D721Med (cell line): Measurements from ENCODE around the gene CROCC.

ENCODE experiments used
- DNase-seq: peaks from one replicate; pipeline ENCODE4 v3.0.0; 2011; ENCODE audit warnings: low spot score; ENCODE audit not compliant: insufficient read length
- FAIRE-seq: peaks from 2 replicates; lab custom pipeline; 2011; peaks lifted over from hg19 to GRCh38; lab: Jason Lieb, UNC
- TF ChIP-seq, protein P1 (sequence below): IDR thresholded peaks from 2 replicates; pipeline ENCODE4 v1.5.1; 2012; ENCODE audit warnings: mild to moderate bottlenecking, control low read depth; ENCODE audit not compliant: insufficient read depth; ENCODE audit errors: missing control alignments

CROCC gene

DNA sequence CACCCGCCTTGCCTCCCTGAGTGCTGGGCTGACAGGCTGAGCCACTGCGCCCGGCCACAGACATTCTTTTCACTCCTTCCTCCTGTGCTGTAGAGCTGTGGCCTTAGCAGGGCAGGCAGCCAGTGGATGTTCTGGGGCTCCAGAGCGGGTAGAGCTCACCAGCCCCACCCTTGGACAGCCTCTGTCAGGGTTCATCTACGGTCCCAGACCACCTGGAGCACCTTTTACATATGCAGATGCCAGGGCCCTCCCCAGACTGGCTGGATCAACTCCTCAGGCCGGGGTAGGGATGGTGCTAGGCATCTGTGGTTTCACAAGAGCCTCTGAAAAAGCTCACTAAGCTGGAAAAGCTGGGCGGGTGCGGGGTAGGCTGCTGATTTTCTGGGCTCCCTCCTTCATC, 85.4 kb downstream of the CROCC start:
- TF ChIP-seq, protein P1, sequence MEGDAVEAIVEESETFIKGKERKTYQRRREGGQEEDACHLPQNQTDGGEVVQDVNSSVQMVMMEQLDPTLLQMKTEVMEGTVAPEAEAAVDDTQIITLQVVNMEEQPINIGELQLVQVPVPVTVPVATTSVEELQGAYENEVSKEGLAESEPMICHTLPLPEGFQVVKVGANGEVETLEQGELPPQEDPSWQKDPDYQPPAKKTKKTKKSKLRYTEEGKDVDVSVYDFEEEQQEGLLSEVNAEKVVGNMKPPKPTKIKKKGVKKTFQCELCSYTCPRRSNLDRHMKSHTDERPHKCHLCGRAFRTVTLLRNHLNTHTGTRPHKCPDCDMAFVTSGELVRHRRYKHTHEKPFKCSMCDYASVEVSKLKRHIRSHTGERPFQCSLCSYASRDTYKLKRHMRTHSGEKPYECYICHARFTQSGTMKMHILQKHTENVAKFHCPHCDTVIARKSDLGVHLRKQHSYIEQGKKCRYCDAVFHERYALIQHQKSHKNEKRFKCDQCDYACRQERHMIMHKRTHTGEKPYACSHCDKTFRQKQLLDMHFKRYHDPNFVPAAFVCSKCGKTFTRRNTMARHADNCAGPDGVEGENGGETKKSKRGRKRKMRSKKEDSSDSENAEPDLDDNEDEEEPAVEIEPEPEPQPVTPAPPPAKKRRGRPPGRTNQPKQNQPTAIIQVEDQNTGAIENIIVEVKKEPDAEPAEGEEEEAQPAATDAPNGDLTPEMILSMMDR: no peak
- FAIRE-seq (no peak), DNase-seq (no peak)

DNA sequence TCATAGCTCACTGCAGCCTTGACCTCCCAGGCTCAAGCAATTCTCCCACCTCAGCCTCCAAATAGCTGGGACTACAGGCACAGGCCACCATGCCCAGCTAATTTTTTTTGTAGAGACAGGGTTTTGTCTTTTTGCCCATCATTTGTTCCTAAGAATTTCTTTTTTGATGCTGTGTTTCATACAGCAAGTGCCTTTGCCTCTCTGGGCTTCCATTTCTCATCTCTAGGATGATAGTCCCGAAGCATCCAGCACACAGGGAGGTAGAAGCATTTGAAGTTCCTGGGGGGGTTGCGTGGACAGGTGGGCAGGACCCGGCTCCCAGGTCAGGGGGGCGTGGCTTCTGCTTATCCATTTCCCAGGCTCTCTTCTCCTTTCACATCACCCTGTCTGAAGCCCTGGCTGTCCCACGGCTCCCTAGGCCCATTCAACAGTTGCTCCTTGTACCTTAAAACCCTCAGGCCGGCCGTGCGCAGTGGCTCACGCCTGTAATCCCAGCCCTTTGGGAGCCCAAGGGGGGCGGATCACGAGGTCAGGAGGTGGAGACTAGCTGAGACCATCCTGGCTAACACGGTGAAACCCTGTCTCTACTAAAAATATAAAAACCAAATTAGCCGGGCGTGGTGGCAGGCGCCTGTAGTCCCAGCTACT, 86.6 kb downstream of the CROCC start:
- TF ChIP-seq, protein P1: no peak
- no peak for FAIRE-seq
- DNase-seq: no peak

DNA sequence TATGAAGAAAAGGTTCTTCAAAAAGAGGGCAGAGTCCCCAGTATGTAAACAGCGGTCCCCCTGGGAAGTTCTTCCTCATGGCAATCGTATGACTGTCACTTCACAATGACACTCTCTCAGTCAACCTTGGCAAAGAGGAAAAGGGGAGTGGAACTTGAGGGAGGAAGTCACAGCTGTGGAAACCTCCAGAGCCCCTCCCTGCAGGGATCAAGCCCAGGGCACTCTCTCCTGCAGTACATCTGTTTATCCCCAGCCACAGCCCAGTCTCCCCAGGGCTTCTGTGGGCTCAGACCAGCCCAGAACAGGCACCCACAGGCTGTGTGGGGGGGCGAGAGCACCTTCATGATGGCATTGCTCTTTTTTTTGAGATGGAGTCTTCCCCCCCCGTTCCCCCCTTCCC, 88.0 kb downstream of the CROCC start:
- DNase-seq (no peak), FAIRE-seq (no peak)
- TF ChIP-seq, protein P1: no peak

DNA sequence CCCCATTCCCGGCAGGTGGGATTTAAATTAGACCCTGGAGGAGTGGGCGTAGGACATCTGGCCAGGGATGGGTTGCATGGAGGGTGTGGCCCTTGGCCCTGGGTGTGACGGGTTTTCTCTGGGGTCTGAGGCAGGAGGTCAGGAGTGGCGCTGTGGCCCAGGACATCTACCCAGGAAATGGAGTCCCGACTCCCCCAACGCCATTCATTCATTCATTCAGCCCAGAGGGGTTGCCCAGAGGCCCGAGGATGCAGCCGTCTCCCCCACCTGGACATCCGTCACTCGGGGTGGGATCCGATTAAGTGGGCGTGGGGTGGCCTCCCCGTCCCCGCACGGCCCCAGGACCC, 89.3 kb downstream of the CROCC start:
- no peak for FAIRE-seq
- TF ChIP-seq, protein P1: no peak
- DNase-seq: no peak

DNA sequence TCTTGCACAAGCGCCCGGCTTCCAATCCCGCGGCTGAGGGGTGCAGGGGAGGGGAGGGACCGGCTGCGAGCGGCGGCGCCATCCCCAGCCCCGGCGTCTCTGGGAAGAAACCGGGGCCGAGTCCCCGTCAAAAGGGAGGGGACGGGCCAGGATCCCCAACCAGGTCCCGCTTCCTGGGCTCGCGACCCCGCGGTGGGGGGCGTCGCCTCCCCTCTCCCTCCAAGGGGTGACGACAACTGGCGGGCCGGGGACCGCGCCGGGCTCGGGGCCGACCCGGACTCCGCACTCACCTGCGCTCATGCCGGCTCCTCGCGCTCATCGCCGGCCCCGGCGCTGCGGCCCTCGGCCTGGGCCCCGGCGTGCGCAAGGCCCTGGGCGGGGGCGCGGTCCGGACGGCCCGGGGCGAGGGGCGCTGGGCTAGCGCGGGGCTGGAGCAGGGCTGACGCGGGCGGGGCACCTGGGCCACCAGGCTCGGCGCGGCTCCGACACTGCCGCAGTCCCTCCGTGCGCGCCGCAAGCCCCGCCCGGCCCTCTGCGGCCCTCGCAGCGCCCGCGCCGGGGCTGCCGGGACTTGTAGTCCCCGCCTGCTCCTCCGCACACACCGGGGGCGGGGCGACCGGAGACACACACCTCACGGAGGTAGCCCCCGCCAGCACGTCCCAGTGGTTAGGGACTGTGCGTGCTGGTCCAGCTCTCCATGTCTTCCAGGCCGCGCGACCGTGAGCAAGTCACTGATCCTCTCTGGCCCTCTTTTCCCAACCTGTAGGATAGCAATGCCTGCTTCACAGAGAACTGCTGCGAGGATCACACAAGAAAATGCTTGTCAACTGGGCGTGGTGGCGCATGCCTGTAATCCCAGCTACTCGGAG, 89.9 kb downstream of the CROCC start, which contains the start of gene ATP13A2:
TSS of gene ATP13A2 (minus strand) at position 490 of the 869 bp plus-strand sequence. CDS start at position 300, 190 bp downstream.
- FAIRE-seq (no peak), DNase-seq (peak; percentile 45)
- TF ChIP-seq, protein P1: no peak

DNA sequence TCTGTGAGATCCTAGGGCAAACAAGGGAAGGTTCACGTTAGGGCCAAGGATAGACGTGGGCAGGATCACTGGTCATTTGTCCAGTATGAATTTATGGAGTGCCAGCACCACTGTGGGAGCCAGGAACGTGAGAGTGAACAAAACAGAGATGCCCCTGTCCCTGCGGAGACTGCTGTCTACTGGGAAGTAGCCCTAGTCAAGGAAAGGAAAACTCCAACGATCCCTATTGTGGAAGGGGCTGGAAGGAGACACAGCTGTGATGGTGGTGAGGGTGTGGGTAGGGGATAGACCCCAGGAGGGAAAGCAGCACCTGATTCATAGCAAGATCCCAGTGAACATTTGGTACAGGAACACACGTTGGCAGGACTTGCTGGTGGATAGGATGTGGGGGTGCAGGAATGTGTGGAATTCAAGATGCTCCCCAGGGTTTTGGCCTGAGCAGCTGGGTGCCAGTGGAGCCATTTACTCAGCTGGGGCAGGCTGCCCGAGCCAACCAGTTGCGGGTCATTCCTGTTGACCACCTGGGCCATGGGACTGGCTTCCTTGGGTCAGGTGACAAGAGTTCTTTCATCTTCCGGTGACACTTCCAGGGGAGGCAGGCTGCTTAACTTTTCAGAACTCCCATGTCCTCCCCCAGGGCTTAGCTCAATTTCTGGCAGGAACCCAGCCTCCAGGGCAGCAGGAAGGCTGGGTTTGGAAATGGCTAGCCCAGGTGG, 91.2 kb downstream of the CROCC start:
- FAIRE-seq (no peak), DNase-seq (no peak)
- TF ChIP-seq, protein P1: no peak
